Smooth muscle cell (in vitro differentiated cells): ENCODE data around the gene GPBP1L1. TPM values are rescaled to one million over a fixed set of nuclear protein-coding genes. Genes with fewer than 3 reads are reported as not detected.

ENCODE experiments used
- DNase-seq: peaks from one replicate; lab custom pipeline; 2025; ENCODE audit not compliant: unreplicated experiment; lab: John Stamatoyannopoulos, UW
- H2AFZ ChIP-seq: fragments of 200-600 bp; sonication (generic); 2 replicates; pipeline ENCODE4 v1.6.0; 2016; ENCODE audit warnings: antibody characterized with exemption, low read depth, mild to moderate bottlenecking
- H3F3A ChIP-seq: fragments of 200-600 bp; sonication (generic); 2 replicates; pipeline ENCODE4 v1.6.0; 2017; ENCODE audit warnings: antibody characterized with exemption, low read depth
- H3K27ac ChIP-seq: fragments of 200-600 bp; sonication (generic); 2 replicates; pipeline ENCODE4 v1.5.1; 2016; ENCODE audit warnings: low read depth, mild to moderate bottlenecking
- H3K27me3 ChIP-seq: fragments of 200-600 bp; sonication (generic); 2 replicates; pipeline ENCODE4 v1.6.1; 2016; ENCODE audit warnings: low read depth, mild to moderate bottlenecking
- H3K36me3 ChIP-seq: fragments of 200-600 bp; sonication (generic); 2 replicates; pipeline ENCODE4 v1.5.1; 2016; ENCODE audit warnings: low read depth
- H3K4me1 ChIP-seq: fragments of 200-600 bp; sonication (generic); 2 replicates; pipeline ENCODE4 v1.5.1; 2016; ENCODE audit warnings: low read depth
- H3K4me2 ChIP-seq: fragments of 200-600 bp; sonication (generic); 2 replicates; pipeline ENCODE4 v1.6.0; 2016; ENCODE audit warnings: mild to moderate bottlenecking
- H3K4me3 ChIP-seq: fragments of 200-600 bp; sonication (generic); 2 replicates; pipeline ENCODE4 v1.5.1; 2016; ENCODE audit warnings: mild to moderate bottlenecking
- H3K79me2 ChIP-seq: fragments of 200-600 bp; sonication (generic); 2 replicates; pipeline ENCODE4 v1.6.0; 2016; ENCODE audit warnings: low read depth, mild to moderate bottlenecking
- H3K9ac ChIP-seq: fragments of 200-600 bp; sonication (generic); 2 replicates; pipeline ENCODE4 v1.6.0; 2016; ENCODE audit warnings: low read depth
- H3K9me3 ChIP-seq: fragments of 200-600 bp; sonication (generic); replicated peaks from 2 replicates; pipeline ENCODE4 v1.5.1; 2016; ENCODE audit warnings: low read depth
- H4K20me1 ChIP-seq: fragments of 200-600 bp; sonication (generic); 2 replicates; pipeline ENCODE4 v1.6.0; 2016; ENCODE audit warnings: low read depth
- WGBS: methylation state at CpG from one replicate; pipeline ENCODE4 v1.1.7; 2016; ENCODE audit warnings: low lambda C conversion rate; 5-methylcytosine and 5-hydroxymethylcytosine counted together
- polyA plus RNA-seq: library from polyadenylated mRNA; unstranded; fragments of >200 nt; fragmentation: Nextera tagmentation; extraction: Ambion mirVana; gene quantifications from 2 replicates; pipeline ENCODE4 v1.2.1, GENCODE V29; 2016
- total RNA-seq: library from RNA; depleted of rRNA; stranded (reverse); fragments of >200 nt; gene quantifications from 2 replicates; pipeline ENCODE4 v1.2.3, GENCODE V29; 2014
- TF ChIP-seq, protein P1 (sequence below): fragments of 200-600 bp; sonication (generic); IDR thresholded peaks from 2 replicates; pipeline ENCODE4 v1.5.1; 2017; ENCODE audit warnings: borderline replicate concordance, mild to moderate bottlenecking, antibody characterized with exemption; ENCODE audit not compliant: insufficient read depth, poor library complexity, severe bottlenecking

GPBP1L1 gene
- total and polyA plus RNA-seq, 2 experiments from 2014 or later: 51.9 to 93.2 TPM

DNA sequence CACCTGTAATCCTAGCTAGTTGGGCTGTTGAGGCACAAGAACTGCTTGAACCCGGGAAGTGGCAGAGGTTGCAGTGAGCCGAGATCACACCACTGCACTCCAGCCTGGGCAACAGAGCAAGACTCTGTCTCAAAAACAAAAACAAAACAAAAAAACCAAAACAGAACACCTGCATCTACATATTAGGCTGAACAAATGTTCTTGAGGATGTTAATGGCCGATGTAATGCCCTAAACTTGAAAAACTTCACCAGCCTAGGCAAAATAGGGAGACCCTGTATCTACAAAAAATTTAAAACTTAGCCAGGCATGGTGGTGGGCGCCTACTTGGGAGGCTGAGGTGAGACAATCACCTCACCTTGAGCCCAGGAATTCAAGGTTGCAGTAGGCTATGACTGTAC, 17.8 kb downstream of the GPBP1L1 start:
- H3K9me3 ChIP-seq: no peaks in the 10 kb centered on the region
- no peak overlapping the region for H3K9ac ChIP-seq
- WGBS: 98% methylated on average over 4 of the region's 4 CpGs
- no peak overlapping the region for H3K4me3 ChIP-seq
- H3K79me2 ChIP-seq: peaks cover 98% of the 10 kb centered on the region
- H3K27ac ChIP-seq: no peak overlapping the region
- no peaks in the 10 kb centered on the region for H3K27me3 ChIP-seq
- no peak overlapping the region for H2AFZ ChIP-seq
- H3K36me3 ChIP-seq: no peaks in the 10 kb centered on the region
- no peaks in the 10 kb centered on the region for H3K4me1 ChIP-seq
- H4K20me1 ChIP-seq: peaks cover 99% of the 10 kb centered on the region
- H3K4me2 ChIP-seq: no peak overlapping the region
- DNase-seq: no peak
- TF ChIP-seq, protein P1, sequence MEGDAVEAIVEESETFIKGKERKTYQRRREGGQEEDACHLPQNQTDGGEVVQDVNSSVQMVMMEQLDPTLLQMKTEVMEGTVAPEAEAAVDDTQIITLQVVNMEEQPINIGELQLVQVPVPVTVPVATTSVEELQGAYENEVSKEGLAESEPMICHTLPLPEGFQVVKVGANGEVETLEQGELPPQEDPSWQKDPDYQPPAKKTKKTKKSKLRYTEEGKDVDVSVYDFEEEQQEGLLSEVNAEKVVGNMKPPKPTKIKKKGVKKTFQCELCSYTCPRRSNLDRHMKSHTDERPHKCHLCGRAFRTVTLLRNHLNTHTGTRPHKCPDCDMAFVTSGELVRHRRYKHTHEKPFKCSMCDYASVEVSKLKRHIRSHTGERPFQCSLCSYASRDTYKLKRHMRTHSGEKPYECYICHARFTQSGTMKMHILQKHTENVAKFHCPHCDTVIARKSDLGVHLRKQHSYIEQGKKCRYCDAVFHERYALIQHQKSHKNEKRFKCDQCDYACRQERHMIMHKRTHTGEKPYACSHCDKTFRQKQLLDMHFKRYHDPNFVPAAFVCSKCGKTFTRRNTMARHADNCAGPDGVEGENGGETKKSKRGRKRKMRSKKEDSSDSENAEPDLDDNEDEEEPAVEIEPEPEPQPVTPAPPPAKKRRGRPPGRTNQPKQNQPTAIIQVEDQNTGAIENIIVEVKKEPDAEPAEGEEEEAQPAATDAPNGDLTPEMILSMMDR: no peak
- H3F3A ChIP-seq: no peaks in the 10 kb centered on the region

DNA sequence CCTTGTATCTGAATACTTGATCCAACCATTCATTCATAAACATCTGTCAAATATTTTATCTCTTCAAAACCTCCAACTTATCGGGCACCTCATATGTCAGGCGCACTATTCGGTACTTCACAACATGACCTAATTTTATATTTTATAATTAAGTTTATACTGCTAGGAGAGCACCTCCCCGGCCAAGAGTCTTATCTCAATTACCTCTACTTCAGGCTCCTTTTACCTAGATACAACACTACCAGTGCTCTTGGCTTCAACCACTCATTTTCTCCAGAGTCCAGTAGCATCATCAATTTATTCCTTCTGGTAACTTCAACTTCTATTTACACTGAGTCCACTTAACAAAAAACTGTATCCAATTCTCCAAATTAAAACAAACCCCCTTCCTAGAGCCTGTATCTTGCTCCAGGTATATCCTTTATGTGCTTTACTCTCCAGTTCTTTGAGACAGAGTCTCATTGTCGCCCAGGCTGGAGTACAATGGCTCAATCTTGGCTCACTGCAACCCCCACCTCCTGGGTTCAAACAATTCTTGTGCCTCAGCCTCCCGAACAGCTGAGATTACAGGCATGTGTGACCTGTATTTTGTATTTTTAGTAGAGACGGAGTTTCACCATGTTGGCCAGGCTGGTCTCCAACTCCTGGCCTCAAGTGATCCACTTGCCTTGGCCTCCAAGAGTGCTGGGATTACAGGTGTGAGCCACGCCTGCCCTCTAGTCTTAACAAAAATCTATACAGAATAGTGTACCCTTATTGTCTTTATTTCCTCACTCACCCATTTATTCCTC, 18.8 kb downstream of the GPBP1L1 start:
- Histone ChIP-seq H2AFZ (no peak overlapping the region), H3K36me3 (no peaks in the 10 kb centered on the region), H3K4me3 (no peak overlapping the region), H3F3A (no peaks in the 10 kb centered on the region), H3K27me3 (no peaks in the 10 kb centered on the region), H3K4me2 (no peak overlapping the region), H3K79me2 (peaks cover 98% of the 10 kb centered on the region), H3K4me1 (no peaks in the 10 kb centered on the region), H3K9me3 (no peaks in the 10 kb centered on the region), H3K9ac (no peak overlapping the region), H4K20me1 (peaks cover 99% of the 10 kb centered on the region), H3K27ac (no peak overlapping the region)
- DNase-seq: no peak
- WGBS: 91% methylated on average over 8 of the region's 8 CpGs
- TF ChIP-seq, protein P1: no peak

DNA sequence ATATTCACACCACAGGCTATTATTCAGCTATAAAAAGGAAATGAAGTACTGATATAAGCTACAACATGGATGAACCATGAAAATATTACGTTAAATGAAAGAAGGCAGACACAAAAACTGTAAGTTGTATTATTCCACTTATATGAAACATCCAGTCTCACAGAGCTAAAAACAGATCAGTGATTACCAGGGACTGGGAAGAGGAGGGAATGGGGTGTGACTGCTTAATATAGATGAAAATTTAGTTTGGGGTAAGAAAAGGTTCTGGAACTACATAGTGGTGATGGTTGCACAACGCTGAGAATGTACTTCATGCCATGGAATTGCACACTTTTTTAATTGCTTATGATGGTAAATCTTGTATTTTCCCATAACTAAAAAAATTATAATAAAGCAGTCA, 19.5 kb downstream of the GPBP1L1 start:
- DNase-seq: no peak
- Histone ChIP-seq H3F3A (no peaks in the 10 kb centered on the region), H3K79me2 (peaks cover 98% of the 10 kb centered on the region), H3K9me3 (no peaks in the 10 kb centered on the region), H3K36me3 (no peaks in the 10 kb centered on the region), H3K27ac (no peak overlapping the region), H3K9ac (no peak overlapping the region), H3K4me1 (no peaks in the 10 kb centered on the region), H3K27me3 (no peaks in the 10 kb centered on the region), H3K4me2 (no peak overlapping the region), H4K20me1 (peaks cover 99% of the 10 kb centered on the region), H3K4me3 (no peak overlapping the region), H2AFZ (no peak overlapping the region)
- TF ChIP-seq, protein P1: no peak
- 95% methylated on average over 2 of the region's 2 CpGs for WGBS

DNA sequence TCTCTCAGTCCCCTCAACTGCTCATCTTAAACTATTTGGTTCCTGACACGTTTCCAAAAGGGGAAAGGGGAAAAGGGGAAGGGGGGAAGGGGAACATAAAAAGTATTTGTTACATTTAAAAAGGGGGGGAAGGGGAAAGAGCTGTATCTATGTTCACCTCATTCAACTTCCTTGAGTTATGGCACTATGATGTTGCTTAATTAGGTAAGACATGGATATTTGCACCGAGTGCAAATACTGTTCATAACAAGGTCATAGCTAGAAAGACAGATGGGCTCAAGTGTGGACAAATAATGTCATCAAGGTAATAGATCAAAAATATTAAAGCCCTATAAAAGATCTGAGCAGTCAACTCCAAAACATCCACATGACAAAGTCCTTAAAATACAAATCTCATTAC, 26.0 kb downstream of the GPBP1L1 start:
- no peak overlapping the region for H3K4me2 ChIP-seq
- no peaks in the 10 kb centered on the region for H3K27me3 ChIP-seq
- no peak overlapping the region for H3K9ac ChIP-seq
- peaks cover 22% of the 10 kb centered on the region for H3K36me3 ChIP-seq
- H3K27ac ChIP-seq: no peak overlapping the region
- H3K79me2 ChIP-seq: peaks cover 69% of the 10 kb centered on the region
- H2AFZ ChIP-seq: no peak overlapping the region
- H3K9me3 ChIP-seq: no peaks in the 10 kb centered on the region
- H3F3A ChIP-seq: no peaks in the 10 kb centered on the region
- DNase-seq: no peak
- WGBS: 94% methylated on average over 1 of the region's 2 CpGs
- H4K20me1 ChIP-seq: peaks cover 81% of the 10 kb centered on the region
- H3K4me3 ChIP-seq: no peak overlapping the region
- TF ChIP-seq, protein P1: no peak
- no peaks in the 10 kb centered on the region for H3K4me1 ChIP-seq
